IMR-90 (cell line): ENCODE results near the gene ACSBG1.

ENCODE experiments used
- CEBPB ChIP-seq: IDR thresholded peaks from 2 replicates; pipeline ENCODE4 v1.6.1; 2012; ENCODE audit warnings: low read depth, low read length, improper control_type of control experiment
- FOS ChIP-seq: fragments of 150-350 bp; IDR thresholded peaks from 2 replicates; pipeline ENCODE4 v1.6.1; 2016; ENCODE audit warnings: low read depth, low read length
- MXI1 ChIP-seq: IDR thresholded peaks from 2 replicates; pipeline ENCODE4 v1.6.1; 2012; ENCODE audit warnings: low read depth, mild to moderate bottlenecking, low read length, moderate library complexity, borderline replicate concordance
- POLR2A ChIP-seq: IDR thresholded peaks from 2 replicates; pipeline ENCODE4 v1.6.1; 2012; ENCODE audit warnings: mild to moderate bottlenecking, low read depth, low read length
- RAD21 ChIP-seq: IDR thresholded peaks from 2 replicates; pipeline ENCODE4 v1.6.1; 2012; ENCODE audit warnings: low read length, improper control_type of control experiment
- RFX5 ChIP-seq: IDR thresholded peaks from 2 replicates; pipeline ENCODE4 v1.8.0; 2012; ENCODE audit warnings: low read depth, mild to moderate bottlenecking, low read length, moderate library complexity
- SMC3 ChIP-seq: fragments of 150-350 bp; IDR thresholded peaks from 2 replicates; pipeline ENCODE4 v1.6.1; 2016; ENCODE audit warnings: low read depth, mild to moderate bottlenecking, antibody characterized with exemption, low read length, moderate library complexity
- TF ChIP-seq, protein P1 (sequence below): conservative IDR thresholded peaks from 2 replicates; pipeline ENCODE4 v1.5.1; 2012; ENCODE audit warnings: mild to moderate bottlenecking, low read depth, low read length, improper control_type of control experiment
- TF ChIP-seq, protein P2 (sequence below): fragments of 150-350 bp; IDR thresholded peaks from 2 replicates; pipeline ENCODE4 v1.6.1; 2017; ENCODE audit warnings: mild to moderate bottlenecking, antibody characterized with exemption, low read length, low read depth
- TF ChIP-seq, protein P3 (sequence below): fragments of 150-350 bp; IDR thresholded peaks from 2 replicates; pipeline ENCODE4 v1.6.1; 2016; ENCODE audit warnings: low read depth, mild to moderate bottlenecking, low read length, moderate library complexity, borderline replicate concordance

DNA sequence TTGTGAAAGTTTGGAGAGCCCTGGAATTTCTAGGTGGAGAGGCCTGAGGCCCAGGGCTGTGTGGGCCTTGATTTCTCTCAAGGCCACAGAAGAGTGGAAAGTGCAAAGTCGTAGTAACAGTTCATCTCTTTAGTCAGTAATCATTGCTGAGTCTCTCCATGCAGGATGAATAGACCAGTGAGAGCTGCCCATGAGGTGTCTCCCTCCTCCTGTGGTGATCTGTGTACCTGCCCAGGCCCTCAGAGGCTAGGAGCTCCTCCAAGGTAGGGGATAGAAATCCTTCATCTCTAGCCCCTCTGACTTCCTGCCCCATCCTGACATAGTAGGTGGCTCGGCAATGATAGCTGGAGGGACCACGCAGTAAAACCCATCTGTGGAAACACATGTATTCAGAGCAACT lies 92.0 kb downstream of the ACSBG1 start:
- TF ChIP-seq, protein P1, sequence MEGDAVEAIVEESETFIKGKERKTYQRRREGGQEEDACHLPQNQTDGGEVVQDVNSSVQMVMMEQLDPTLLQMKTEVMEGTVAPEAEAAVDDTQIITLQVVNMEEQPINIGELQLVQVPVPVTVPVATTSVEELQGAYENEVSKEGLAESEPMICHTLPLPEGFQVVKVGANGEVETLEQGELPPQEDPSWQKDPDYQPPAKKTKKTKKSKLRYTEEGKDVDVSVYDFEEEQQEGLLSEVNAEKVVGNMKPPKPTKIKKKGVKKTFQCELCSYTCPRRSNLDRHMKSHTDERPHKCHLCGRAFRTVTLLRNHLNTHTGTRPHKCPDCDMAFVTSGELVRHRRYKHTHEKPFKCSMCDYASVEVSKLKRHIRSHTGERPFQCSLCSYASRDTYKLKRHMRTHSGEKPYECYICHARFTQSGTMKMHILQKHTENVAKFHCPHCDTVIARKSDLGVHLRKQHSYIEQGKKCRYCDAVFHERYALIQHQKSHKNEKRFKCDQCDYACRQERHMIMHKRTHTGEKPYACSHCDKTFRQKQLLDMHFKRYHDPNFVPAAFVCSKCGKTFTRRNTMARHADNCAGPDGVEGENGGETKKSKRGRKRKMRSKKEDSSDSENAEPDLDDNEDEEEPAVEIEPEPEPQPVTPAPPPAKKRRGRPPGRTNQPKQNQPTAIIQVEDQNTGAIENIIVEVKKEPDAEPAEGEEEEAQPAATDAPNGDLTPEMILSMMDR: no peak
- no peak for TF ChIP-seq RFX5
- TF ChIP-seq, protein P2, sequence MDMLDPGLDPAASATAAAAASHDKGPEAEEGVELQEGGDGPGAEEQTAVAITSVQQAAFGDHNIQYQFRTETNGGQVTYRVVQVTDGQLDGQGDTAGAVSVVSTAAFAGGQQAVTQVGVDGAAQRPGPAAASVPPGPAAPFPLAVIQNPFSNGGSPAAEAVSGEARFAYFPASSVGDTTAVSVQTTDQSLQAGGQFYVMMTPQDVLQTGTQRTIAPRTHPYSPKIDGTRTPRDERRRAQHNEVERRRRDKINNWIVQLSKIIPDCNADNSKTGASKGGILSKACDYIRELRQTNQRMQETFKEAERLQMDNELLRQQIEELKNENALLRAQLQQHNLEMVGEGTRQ: no peak
- no peak for TF ChIP-seq RAD21
- TF ChIP-seq, protein P3, sequence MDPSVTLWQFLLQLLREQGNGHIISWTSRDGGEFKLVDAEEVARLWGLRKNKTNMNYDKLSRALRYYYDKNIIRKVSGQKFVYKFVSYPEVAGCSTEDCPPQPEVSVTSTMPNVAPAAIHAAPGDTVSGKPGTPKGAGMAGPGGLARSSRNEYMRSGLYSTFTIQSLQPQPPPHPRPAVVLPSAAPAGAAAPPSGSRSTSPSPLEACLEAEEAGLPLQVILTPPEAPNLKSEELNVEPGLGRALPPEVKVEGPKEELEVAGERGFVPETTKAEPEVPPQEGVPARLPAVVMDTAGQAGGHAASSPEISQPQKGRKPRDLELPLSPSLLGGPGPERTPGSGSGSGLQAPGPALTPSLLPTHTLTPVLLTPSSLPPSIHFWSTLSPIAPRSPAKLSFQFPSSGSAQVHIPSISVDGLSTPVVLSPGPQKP: no peak
- no peak for TF ChIP-seq POLR2A
- no peak for TF ChIP-seq CEBPB
- no peak for TF ChIP-seq SMC3
- no peak for TF ChIP-seq MXI1
- TF ChIP-seq FOS: no peak
